GM13976 (cell line): ENCODE results near the gene SPAG16.

Experiments used
- DNase-seq: peaks from one replicate; pipeline ENCODE4 v3.0.0; 2012; ENCODE audit warnings: low spot score
- in situ Hi-C: fragments of 300-500 bp; cut with MboI; formaldehyde crosslinking; loops from one replicate; pipeline ENCODE4 v1.12.0; 2022; ENCODE audit warnings: low sequenced_read_pairs, mixed read lengths, inconsistent platforms; ENCODE audit not compliant: unreplicated experiment
- TF ChIP-seq, protein P1 (sequence below): IDR thresholded peaks from 2 replicates; pipeline ENCODE4 v1.5.1; 2012; ENCODE audit warnings: borderline replicate concordance, mild to moderate bottlenecking; ENCODE audit not compliant: insufficient read depth; ENCODE audit errors: extremely low read depth, missing control alignments, control extremely low read depth

SPAG16 gene

DNA sequence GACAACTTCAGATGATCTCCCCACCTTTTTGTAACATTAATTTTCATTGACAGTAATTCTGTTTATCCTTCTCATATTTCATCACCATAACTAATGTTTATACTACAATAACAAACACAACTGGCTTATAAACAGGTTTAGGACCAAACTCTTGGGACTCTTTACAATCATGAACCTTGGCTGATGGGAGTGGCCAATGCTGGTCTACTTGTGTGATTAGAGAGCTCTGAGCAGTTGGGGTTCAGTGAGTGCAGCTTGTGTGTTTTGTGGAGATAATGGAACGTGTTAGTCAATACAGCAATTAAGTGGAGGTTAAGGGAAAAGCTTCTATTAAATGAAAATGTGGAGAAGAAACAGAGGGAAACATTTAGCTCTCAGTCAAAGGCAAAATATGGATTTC is 207.1 kb downstream of the SPAG16 start:
- in situ Hi-C loops = no loop called here
- DNase-seq = no peak
- TF ChIP-seq, protein P1, sequence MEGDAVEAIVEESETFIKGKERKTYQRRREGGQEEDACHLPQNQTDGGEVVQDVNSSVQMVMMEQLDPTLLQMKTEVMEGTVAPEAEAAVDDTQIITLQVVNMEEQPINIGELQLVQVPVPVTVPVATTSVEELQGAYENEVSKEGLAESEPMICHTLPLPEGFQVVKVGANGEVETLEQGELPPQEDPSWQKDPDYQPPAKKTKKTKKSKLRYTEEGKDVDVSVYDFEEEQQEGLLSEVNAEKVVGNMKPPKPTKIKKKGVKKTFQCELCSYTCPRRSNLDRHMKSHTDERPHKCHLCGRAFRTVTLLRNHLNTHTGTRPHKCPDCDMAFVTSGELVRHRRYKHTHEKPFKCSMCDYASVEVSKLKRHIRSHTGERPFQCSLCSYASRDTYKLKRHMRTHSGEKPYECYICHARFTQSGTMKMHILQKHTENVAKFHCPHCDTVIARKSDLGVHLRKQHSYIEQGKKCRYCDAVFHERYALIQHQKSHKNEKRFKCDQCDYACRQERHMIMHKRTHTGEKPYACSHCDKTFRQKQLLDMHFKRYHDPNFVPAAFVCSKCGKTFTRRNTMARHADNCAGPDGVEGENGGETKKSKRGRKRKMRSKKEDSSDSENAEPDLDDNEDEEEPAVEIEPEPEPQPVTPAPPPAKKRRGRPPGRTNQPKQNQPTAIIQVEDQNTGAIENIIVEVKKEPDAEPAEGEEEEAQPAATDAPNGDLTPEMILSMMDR = no peak

DNA sequence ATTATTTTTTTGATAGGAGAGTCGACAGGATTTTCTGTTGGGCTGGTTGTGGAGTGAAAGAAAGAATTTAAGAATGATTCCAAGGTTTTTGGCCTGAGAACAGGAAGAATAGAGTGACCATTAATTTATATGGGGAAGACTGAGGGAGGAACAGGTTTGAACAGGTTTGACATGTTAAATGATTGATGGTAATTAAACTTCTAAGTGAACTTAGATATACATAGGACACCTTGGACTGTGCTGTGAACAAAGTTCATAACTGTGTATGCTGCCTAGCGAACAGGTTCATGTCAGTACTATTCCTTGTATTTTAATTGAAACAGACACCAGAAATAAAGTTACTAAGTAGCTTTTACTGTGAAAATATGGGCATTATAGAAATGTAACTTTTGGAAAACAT is 212.0 kb downstream of the SPAG16 start:
- no peak for DNase-seq
- TF ChIP-seq, protein P1 = no peak
- in situ Hi-C loops = no loop called here

DNA sequence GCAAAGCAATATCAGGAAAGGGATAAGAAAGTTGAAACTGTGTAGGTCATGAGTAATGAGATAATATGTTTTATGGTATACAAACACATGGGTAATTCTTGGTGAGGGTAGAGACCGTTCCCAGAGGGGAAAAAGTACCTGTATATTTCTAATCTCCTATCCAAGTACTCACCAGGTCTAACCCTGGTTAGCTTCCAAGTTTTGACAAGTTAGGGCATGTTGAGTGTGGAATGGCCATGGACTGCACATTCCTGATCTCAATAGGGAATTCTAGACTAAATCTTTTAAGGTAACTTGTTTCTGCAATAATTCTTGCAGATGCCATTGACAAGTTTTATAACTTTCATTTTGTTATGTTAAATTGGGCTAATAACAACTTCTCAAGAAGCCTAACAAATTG is 216.6 kb downstream of the SPAG16 start:
- in situ Hi-C loops = no loop called here
- DNase-seq = no peak
- TF ChIP-seq, protein P1 = no peak

DNA sequence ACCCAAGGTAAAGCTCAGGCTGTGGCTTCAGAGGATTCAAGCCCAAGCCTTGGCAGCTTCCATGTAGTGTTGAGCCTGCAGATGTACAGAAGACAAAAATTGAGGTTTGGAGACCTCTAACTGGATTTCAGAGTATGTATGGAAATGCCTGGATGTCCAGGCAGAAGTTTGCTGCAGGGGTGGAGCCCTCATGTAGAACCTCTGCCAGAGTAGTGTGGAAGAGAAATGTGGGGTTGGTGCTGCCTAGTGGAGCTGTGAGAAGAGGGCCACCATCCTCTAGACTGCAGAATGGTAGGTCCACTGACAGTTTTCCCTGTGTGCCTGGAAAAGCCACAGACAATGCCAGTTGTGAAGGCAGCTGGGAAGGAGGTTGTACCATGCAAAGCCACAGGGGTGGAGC is 239.9 kb downstream of the SPAG16 start:
- in situ Hi-C loops = no loop called here
- TF ChIP-seq, protein P1 = no peak
- DNase-seq = no peak

DNA sequence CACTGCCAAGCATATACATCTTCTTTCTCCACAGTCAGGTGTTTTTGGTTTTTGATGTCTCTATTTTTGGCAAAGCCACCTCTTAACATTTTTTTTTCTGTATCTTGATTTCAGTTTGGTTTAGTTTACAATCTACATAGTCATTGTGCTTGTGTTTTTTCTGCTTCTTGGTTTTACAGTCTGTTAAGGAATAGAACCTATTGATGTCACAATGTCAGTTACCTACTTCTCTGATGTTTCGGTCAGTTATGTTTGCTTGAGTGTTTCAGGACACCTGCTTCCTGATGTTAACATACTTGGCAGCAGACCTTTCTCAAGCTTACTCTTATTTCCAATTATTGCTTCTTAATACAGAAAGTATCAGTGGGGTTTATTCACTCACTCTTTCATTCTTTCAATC is 253.3 kb downstream of the SPAG16 start:
- DNase-seq = no peak
- in situ Hi-C loops = no loop called here
- TF ChIP-seq, protein P1 = no peak

DNA sequence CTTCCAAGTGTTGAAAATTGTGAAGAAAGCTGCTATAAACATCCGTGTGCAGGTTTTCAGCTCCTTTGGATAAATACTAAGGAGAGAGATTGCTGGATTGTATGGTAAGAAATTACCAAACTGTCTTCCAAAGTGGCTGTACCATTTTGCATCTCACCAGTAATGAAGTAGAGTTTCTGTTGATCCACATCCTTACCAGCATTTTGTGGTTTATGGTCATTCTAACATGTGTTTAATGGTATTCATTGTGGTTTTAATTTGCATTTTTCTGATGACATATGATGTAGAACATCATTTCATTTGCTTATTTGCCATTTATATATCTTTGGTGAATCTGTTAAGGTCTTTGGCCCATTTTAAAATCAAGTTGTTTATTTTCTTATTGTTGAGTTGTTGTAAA is 260.7 kb downstream of the SPAG16 start:
- in situ Hi-C loops = no loop called here

More for the DNA sequence above, 260.7 kb downstream of the SPAG16 start:
- DNase-seq = no peak
- TF ChIP-seq, protein P1 = no peak
